NCI-H1092 treated with DMSO at 0.1 percent for 48 hours (cell line): Measurements from ENCODE around the gene TCAP.

Source experiments
- DNase-seq: peaks from one replicate; lab custom pipeline; 2025; lab: John Stamatoyannopoulos, UW

TCAP gene

GRCh38 chr17:39667945-39668924, 3.1 kb downstream of the TCAP start, which contains the start of gene PNMT:
Gene PNMT, plus strand, starts transcription at chr17:39668453. Its CDS starts 23 bp downstream, at chr17:39668476.
- DNase-seq = peak; percentile 61

- no peak for DNase-seq
Observed at GRCh38 chr17:39669897-39670735, 5.0 kb downstream of the TCAP start.

- no peak for DNase-seq
Observed at GRCh38 chr17:39670746-39671145, 5.6 kb downstream of the TCAP start.

- DNase-seq = peak; percentile 21
Observed at GRCh38 chr17:39671651-39672521, 6.7 kb downstream of the TCAP start.

GRCh38 chr17:39672522-39673334, 7.6 kb downstream of the TCAP start:
- DNase-seq = no peak

- no peak for DNase-seq
Observed at GRCh38 chr17:39673335-39674081, 8.4 kb downstream of the TCAP start.

- DNase-seq = no peak
Observed at GRCh38 chr17:39674179-39674578, 9.0 kb downstream of the TCAP start.

GRCh38 chr17:39674702-39675389, 9.7 kb downstream of the TCAP start:
- peak; percentile 29 for DNase-seq

- no peak for DNase-seq
Observed at GRCh38 chr17:39675390-39676082, 10.4 kb downstream of the TCAP start.

- DNase-seq = peak; percentile 54
Observed at GRCh38 chr17:39676198-39676819, 11.2 kb downstream of the TCAP start.

GRCh38 chr17:39677072-39677471, 11.9 kb downstream of the TCAP start:
- DNase-seq = no peak

GRCh38 chr17:39677542-39678339, 12.6 kb downstream of the TCAP start:
- DNase-seq = peak; percentile 30

- DNase-seq = no peak
Observed at GRCh38 chr17:39678340-39679116, 13.4 kb downstream of the TCAP start.

GRCh38 chr17:39679521-39680192, 14.5 kb downstream of the TCAP start:
- no peak for DNase-seq

- DNase-seq = no peak
Observed at GRCh38 chr17:39683295-39683939, 18.3 kb downstream of the TCAP start.
